ENCODE results near the gene ABCB11. TPM values are rescaled to one million over a fixed set of nuclear protein-coding genes. Genes with fewer than 3 reads are reported as not detected.

The ABCB11 gene
- total RNA-seq, 1 experiment from 2014 or later: 0.12 TPM

- intact Hi-C loops (cut with micrococcal nuclease): no loop called here
- Histone ChIP-seq H3K4me3 (replicated peaks in 1 of 2; ENCODE audit: low read depth in 1 of 2, low read length in 2 of 2) (no peak overlapping the region), H4K20me1 (ENCODE audit: insufficient read depth) (no peaks in the 10 kb centered on the region), H3K4me2 (ENCODE audit: low read length) (no peak overlapping the region), H3K36me3 (ENCODE audit: control insufficient read depth in 1 of 2, insufficient read depth in 2 of 2, low read length in 2 of 2) (no peaks in the 10 kb centered on the region), H3K4me1 (ENCODE audit: control insufficient read depth in 1 of 2, insufficient read depth in 2 of 2, low read length in 2 of 2) (no peaks in the 10 kb centered on the region), H3K9me3 (ENCODE audit: control insufficient read depth in 1 of 2, insufficient read depth in 1 of 2, low read depth in 1 of 2, low read length in 2 of 2) (no peaks in the 10 kb centered on the region), H3K79me2 (ENCODE audit: insufficient read depth, low read length) (no peaks in the 10 kb centered on the region), H2AFZ (ENCODE audit: low read depth, low read length, poor library complexity, severe bottlenecking) (no peak overlapping the region), H3K27me3 (ENCODE audit: insufficient read depth, low read length) (no peaks in the 10 kb centered on the region), H3K9me2 (ENCODE audit: insufficient read depth) (no peaks in the 10 kb centered on the region), H3K9ac (ENCODE audit: low read length) (no peak overlapping the region), H3K27ac (ENCODE audit: low read depth, low read length) (no peak overlapping the region)
- ChIA-PET RAD21 (ENCODE audit: low non-redundant PET in 1 of 2, low total read pairs in 2 of 2, uncharacterized antibody in 2 of 2, unreplicated experiment in 2 of 2) (no interaction called here), POLR2A (no interaction called here), CTCF (no interaction called here)
- no TSS peak for BruUV-seq (replicated peaks)
- no peak for ATAC-seq
- TF ChIP-seq ZBTB33 (IDR thresholded peaks at IDR 0.05; ENCODE audit: extremely low read depth, insufficient replicate concordance, low read length) (no peak), TCF7L2 (IDR thresholded peaks at IDR 0.05; ENCODE audit: borderline replicate concordance, extremely low read depth, insufficient read depth, insufficient read length) (no peak), EGR1 (IDR thresholded peaks at IDR 0.05; ENCODE audit: low read depth) (no peak), POLR2AphosphoS5 (IDR thresholded peaks at IDR 0.05; ENCODE audit: low read depth, low read length) (no peak), ZFX (IDR thresholded peaks at IDR 0.05) (no peak), ELF1 (IDR thresholded peaks at IDR 0.05; ENCODE audit: borderline replicate concordance, low read depth) (no peak), JUND (IDR thresholded peaks at IDR 0.05) (no peak), RAD21 (IDR thresholded peaks at IDR 0.05; ENCODE audit: low read depth) (no peak), CEBPB (IDR thresholded peaks at IDR 0.05; ENCODE audit: low read depth) (no peak), REST (IDR thresholded peaks at IDR 0.05; ENCODE audit: low read depth) (no peak), ZNF274 (IDR thresholded peaks at IDR 0.05; ENCODE audit: low read depth, low read length) (no peak), MAX (IDR thresholded peaks at IDR 0.05) (no peak), SIN3A (IDR thresholded peaks at IDR 0.05; ENCODE audit: low read depth) (no peak), EZH2 (IDR thresholded peaks at IDR 0.05) (no peak), FOSL1 (IDR thresholded peaks at IDR 0.05; ENCODE audit: low read depth) (no peak), POLR2A (IDR thresholded peaks at IDR 0.05; ENCODE audit: borderline replicate concordance, extremely low read depth, insufficient read depth, insufficient read length) (no peak), ATF3 (IDR thresholded peaks at IDR 0.05) (no peak)
- no peak for DNase-seq (ENCODE audit: low read depth, low spot score)
Measured at GRCh38 chr2:169002161-169002738, 28.9 kb downstream of the ABCB11 start.

Data from HCT116 (cell line).